ENCODE measurements around the gene COL11A2.

COL11A2 gene

DNA sequence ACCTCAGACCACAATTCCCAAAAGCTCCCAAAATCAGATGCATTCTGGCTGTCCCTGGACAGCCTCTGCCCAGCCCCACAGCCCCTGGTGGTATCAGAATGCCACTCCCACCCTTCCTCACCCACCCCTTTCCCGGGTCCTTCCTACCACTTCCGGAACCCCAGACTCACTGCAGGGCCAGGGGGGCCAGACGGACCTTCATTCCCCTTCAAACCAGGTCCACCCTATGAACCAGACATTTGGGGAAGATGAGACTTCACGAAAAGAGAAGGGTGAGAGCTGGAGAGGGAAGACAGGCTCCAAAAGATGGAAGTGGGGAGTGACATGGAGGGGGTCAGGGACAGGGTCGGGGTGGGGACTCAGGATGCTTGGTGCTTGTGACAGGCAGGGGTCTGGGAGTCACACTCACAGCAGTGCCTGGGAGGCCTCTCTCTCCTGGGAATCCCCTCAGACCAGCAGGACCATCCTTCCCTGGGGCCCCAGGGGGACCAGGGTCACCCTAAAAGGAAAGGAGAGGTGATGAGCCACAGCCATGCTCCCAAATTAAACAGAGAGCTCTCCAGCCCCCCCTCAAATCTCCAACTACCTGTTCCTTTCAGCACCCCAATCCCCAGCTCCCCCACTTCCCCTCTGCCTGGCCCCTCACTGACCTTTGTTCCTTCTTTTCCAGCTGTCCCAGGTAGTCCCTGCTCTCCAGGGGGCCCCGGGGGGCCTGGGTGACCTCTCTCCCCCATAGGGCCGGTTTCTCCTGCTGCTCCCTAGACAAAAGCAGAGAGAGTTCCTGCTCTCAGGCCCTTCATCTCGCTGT lies 20.2 kb downstream of the COL11A2 start:
- DNase-seq (ENCODE audit: low read depth in 2 of 2), result no peak

DNA sequence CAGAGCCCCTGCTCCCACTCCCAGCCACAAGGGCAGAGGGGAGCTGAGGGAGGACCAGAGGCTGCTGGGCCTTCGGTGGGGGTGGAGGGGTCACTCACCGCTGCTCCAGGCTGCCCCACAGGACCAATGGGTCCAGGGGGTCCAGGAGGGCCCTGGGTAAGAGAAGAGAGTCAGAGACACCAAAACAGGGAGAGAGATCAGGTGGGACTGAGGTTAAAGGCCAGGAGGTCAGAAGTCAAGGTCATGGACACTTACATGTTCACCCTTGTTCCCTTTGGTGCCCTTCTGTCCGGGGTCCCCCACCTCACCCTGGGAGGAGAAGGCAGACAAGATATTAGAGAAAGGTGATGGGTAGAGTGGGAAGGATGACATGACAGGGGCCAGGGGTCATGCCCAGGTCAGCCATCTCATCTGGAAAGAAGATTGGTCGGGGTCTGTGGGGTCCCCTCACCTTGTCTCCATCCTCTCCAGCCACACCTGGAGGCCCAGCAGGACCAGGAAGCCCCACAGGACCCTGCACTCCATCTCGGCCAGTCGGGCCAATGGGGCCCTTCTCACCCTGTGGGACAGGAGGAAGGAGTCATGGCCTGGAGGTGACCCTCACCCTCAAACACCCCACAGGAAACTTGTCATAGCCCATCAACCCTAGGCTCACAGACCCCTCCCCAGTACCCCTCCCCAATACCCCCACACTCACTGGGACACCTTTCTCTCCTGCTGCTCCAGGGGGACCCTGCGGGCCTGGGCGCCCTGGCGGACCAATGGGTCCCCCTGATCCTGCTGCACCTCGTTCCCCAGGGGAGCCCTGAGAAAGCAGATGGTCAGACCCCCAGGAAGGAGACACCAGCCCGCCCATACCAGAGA lies 21.0 kb downstream of the COL11A2 start:
- no peak for DNase-seq (ENCODE audit: low read depth in 2 of 2)

DNA sequence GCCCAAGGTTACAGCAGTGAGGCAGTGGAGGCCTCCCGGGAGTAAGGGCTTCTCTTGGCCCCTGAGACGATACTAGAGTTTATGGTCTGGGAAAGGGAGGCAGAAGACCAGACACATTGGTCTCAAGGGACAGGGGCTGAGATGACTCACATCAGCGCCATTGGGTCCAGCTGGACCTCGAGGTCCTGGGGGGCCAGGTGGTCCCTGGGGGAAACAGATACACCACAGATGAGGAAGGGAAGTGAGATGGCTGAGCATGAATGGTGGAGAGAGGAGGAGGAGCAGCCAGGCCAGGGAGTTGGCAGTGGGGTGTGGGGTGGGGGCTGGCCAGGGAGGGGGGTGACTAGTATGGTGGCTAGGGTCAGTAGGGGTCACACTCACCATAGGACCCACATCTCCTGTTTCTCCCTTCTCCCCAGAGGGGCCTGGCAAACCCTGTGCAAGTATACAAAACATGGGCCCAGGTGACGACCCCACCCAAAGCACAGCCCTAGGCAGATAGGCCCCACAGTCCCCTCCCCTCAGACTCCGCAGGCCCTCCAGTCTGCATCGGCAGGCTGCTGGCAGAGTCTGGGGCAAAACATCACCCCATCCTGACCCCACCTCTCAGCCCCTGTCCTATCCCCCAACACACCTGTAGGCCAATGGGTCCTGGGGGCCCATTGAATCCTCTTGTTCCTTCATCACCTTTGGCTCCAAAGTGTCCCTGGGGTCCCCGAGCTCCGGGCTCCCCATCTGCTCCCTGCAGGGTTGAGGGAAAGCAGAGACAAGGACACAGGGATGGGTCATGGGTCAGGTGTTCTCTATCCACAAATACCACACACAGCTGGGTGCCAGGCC lies 21.9 kb downstream of the COL11A2 start:
- no peak for DNase-seq (ENCODE audit: low read depth in 2 of 2)

DNA sequence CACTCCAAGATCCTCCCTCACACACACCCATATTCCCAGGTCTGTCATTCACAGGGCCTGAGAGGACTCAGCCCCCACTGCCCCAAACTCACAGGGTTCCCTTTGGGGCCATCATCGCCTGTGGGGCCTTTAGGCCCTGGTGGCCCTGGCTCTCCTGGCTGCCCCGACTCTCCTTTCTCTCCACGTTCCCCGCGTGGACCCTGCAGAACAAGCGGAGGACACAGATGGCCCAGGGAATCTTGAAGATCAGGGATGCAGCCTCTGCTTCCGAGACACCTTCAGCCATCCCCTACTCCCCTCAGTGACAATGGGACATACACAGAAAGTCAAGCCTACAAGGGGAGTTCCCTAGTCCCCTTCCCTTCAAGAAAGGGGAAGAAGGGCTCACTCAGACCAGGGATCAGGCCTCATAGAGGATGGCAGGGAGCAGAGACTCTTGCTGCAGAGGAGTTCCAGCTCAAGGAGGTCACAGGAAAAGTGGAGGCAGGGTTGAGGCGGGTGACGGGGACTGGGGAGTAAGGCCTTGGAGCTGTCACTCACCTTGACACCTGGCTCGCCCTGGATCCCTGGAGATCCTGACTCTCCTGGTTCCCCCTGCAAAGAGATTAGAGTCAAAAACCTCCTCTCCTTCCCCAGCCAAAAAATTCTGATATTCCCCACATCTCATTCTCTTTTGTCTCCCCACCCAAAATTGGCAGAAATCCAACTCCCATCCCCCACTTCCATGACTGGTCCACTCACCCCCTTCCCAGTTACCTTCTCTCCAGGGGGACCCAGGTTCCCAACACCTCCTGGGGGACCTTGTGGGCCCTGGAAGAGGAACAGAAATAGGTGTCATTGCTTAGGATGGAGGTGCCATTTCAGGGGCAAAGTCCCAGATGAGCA lies 22.7 kb downstream of the COL11A2 start:
- DNase-seq (ENCODE audit: low read depth in 2 of 2), result no peak

GRCh38 chr6:33168639-33169038 lies 23.6 kb downstream of the COL11A2 start:
- no peak for DNase-seq (ENCODE audit: low read depth in 2 of 2)

- DNase-seq (ENCODE audit: low read depth in 2 of 2), result no peak
These were observed 24.0 kb downstream of the COL11A2 start for GRCh38 chr6:33168284-33168601.

- no peak for DNase-seq (ENCODE audit: low read depth in 2 of 2)
These were observed 24.6 kb downstream of the COL11A2 start for GRCh38 chr6:33167374-33168283.

DNA sequence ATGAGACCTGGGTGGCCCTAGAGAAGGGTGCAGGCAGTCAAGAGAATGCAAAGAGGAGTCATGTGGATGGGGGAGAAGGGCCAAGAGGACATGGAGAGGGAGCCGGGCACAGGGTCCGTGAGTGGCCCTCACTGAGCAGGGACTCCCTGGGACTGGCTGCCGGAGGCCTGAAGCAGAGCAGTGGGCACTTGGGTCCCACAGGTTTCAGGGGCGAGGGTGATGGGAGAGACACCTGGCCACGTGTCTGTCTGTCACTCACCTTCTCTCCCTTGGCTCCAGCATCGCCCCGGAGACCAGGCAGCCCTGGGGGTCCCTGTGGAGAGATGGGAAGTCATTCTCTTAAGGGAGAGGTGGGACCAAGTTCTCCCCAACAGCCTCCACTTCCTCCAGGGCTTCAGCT lies 25.5 kb downstream of the COL11A2 start:
- DNase-seq (ENCODE audit: low read depth in 2 of 2), result no peak

DNA sequence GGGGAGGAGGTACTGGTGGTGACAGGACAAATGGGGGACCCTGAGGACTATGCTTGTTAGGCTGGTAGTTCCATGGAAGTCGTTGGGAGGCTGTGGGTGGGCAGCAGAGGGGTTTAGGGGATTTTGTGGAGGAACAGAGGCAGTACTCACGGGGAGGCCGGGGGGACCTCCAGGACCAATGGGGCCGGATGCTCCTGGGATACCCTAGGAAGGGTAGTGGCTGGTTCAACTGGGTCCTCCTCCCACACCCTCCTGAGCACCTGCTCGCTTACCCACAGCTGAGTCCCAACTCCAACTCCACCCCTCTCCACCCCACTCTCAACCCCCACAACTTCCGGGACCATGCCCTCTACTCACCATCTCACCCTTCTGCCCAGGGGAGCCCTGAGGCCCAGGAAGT lies 25.9 kb downstream of the COL11A2 start:
- no peak for DNase-seq (ENCODE audit: low read depth in 2 of 2)

GRCh38 chr6:33165581-33166258 lies 26.5 kb downstream of the COL11A2 start:
- DNase-seq (ENCODE audit: low read depth in 2 of 2), result no peak

GRCh38 chr6:33164665-33165373 lies 27.4 kb downstream of the COL11A2 start:
- DNase-seq (ENCODE audit: low read depth in 2 of 2), result no peak

DNA sequence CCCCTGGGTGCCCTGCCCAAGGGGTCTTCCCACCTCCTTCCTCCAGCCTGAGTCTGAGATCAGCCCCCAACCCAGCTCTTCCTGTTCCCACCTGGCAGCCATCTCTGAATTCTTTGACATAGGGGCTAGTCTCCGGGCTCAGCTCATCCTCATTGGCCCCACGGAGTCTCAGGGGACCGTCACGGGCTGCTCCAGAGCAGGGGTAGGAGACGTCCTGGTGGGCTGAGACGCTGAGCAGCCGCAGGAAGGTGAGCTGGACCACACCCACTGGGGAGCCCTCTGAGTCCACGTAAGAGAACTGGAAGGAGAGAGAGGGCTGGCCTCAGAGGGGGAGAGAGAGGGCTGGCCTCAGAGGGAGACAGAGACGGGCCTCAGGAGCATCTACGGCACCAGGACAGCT lies 28.1 kb downstream of the COL11A2 start:
- DNase-seq (ENCODE audit: low read depth in 2 of 2), result no peak

- DNase-seq (ENCODE audit: low read depth in 2 of 2), result no peak
These were observed 28.7 kb downstream of the COL11A2 start for GRCh38 chr6:33163540-33163939.

DNA sequence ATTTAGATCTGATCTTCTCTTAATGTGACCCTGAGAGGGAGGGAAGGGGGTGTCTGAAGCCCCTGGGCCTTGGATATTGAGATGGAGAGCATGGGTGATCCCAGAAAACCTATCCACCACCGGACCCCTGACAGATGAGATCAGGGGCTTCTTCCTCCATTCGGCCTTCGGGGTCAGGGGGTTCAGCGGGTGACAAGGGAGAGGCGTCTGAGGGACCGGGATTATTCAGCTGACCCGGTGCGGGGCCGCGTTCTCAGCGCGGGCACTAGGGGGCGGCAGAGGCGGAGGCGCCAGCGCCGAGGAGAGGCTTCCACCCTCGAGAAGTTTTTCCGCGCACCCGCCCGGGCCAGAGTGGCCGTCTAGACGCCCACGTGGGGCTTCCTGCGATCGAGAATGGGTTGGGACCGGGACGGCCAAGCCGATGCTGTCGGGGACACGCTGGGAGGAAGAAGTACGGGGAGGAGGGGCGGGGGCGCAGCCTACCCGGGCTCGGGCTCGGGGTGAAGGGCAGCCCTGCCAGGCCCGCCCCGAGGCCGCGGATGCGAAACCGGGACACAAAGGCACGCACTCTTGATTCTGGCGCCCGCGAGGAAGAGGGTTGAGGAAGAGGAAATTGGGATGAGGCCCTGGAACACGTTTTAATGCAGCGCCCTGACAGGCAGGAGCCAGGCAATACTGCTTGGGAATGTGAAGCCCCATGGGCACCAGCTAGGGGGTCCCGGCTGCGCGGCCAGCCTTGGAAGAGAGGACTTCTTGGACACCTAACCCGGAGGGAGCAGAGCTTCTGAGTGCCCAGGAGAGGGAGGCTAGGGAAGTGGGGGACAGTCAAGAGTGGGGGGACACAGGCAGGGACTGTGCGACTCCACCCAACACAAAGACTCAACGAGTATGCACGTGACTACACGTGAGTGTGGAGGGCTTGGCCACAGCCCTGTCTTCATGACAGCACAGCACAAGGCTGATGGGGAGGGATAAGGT lies 30.6 kb downstream of the COL11A2 start:
- DNase-seq (ENCODE audit: low read depth in 2 of 2), result peak; percentile 58 to 70

DNA sequence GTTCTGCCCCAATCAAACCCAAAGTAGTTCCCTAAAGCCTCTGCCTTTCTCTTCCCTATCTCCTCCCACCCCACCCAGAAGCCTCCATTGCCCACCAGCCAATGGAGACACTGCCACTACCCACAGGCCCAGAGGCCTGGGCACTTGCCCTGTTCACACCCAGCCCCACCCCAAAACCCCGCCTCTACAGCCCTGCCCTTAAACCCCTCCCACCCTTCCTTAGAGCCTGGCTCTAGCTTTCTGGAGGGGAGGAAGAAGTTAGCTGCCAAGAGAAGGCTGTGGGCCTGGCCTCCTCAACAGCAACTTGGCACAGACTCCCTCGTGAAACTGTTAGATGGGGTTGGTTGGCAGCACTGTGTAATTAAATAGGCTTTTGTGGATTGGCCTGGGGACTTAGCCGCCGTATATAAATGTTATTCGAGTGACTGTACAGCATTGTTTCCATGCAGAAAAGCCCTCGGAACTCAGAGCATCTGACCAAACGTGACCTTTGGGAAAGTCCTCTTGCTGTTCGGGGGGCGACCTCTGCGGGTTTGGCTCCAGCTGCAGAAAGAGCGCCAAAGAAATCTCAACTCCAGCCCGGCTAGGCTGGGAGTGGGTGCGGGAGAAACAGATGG lies 31.4 kb downstream of the COL11A2 start:
- DNase-seq (ENCODE audit: low read depth in 2 of 2), result no peak

DNA sequence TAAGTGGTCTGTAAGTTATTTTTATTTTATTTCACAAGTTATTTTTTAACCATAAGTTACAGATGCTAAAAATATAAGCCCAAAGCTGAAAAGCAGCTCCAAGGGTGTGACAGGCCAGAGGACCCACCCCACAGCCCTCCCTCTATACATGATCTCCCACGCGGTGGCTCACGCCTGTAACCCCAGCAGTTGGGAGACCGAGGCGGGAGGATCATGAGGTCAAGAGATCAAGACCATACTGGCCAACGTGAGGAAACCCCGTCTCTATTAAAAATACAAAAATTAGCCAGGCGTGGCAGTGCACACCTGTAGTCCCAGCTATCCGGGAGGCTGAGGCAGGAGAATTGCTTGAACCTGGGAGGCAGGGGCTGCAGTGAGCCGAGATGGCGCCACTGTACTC lies 32.2 kb downstream of the COL11A2 start:
- no peak for DNase-seq (ENCODE audit: low read depth in 2 of 2)

DNA sequence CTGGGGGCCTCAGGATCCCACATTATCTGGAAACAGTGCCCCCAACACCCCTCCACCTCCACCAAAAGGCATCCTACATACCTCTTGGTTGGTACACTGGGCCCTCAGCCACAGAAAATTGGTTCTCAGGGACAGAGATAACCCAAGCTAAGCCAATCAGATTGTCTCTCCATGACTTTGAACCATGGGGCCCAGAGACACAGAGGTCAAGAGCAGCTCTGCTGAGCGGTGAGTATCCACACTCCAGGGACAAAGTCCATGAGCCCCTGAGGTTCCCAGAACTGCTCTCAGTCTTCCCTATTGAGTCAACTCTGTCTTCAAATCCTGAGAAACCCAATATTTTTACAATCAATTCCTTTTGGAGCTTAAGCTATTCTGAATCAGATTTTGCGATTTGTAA lies 35.3 kb downstream of the COL11A2 start:
- no peak for DNase-seq (ENCODE audit: low read depth in 2 of 2)

Measured in stimulated activated CD8-positive, alpha-beta memory T cell treated with anti-CD3 and anti-CD28 coated beads, Interleukin-7, amount 100 ng/mL, for 4 hours (primary cell).